ENCODE measurements around the gene NAXE.

The NAXE gene

DNA sequence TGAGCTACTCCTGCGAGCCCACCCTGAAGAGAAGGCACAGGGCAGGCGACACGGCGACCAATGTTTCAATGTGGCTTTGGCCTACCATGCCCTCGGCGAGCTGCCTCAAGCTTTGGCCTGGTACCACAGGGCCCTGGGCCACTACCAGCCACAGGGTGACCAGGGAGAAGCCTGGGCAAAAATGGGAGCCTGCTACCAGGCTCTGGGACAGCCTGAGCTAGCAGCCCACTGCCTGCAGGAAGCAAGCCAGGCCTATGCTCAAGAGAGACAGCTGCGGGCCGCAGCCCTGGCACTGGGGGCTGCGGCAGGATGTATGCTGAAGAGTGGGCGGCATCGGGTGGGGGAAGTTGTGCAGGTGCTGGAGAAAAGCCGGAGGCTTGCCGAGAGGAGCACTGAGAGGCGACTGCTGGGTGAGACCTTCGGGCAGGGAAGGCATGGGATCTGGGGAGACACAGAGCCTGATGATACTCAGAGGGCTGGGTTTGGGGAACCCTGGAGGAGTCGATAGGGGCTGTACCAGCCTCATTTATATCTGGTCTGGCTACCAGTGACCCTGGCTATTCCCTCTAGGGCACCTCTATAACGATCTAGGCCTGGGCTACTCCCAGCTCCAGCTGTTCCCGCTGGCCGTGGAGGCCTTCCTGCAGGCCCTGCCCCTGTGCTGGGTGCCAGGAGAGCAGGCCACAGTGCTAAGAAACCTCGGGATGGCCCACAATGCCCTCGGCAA, 9.8 kb upstream of the NAXE start:
- H3K9me3 ChIP-seq (ENCODE audit: control insufficient read depth, insufficient read depth, low read length) = no peaks in the 10 kb centered on the region
- no peak for TF ChIP-seq EZH2phosphoT487 (IDR thresholded peaks at IDR 0.05; ENCODE audit: borderline replicate concordance, low read length)
- TF ChIP-seq, protein P1, sequence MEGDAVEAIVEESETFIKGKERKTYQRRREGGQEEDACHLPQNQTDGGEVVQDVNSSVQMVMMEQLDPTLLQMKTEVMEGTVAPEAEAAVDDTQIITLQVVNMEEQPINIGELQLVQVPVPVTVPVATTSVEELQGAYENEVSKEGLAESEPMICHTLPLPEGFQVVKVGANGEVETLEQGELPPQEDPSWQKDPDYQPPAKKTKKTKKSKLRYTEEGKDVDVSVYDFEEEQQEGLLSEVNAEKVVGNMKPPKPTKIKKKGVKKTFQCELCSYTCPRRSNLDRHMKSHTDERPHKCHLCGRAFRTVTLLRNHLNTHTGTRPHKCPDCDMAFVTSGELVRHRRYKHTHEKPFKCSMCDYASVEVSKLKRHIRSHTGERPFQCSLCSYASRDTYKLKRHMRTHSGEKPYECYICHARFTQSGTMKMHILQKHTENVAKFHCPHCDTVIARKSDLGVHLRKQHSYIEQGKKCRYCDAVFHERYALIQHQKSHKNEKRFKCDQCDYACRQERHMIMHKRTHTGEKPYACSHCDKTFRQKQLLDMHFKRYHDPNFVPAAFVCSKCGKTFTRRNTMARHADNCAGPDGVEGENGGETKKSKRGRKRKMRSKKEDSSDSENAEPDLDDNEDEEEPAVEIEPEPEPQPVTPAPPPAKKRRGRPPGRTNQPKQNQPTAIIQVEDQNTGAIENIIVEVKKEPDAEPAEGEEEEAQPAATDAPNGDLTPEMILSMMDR (IDR thresholded peaks at IDR 0.05; ENCODE audit: low read depth, low read length, poor library complexity, severe bottlenecking) = no peak
- peak overlapping the region; percentile 15; the same call in 1 of the 2 replicates for H3K4me3 ChIP-seq (ENCODE audit: low read length)
- peak overlapping the region; percentile 39 for H3K4me2 ChIP-seq (ENCODE audit: low read length)
- H3K27me3 ChIP-seq (ENCODE audit: control insufficient read depth, low read length) = no peaks in the 10 kb centered on the region
- peaks cover 30% of the 10 kb centered on the region for H3K4me1 ChIP-seq (ENCODE audit: control insufficient read depth, low read length)
- no peaks in the 10 kb centered on the region for H4K20me1 ChIP-seq (ENCODE audit: control insufficient read depth, insufficient read depth, low read depth, low read length)
- no peaks in the 10 kb centered on the region for H3K36me3 ChIP-seq (ENCODE audit: control insufficient read depth, low read length)
- H3K27ac ChIP-seq (ENCODE audit: low read depth, low read length) = no peak overlapping the region
- H3F3A ChIP-seq (ENCODE audit: control insufficient read depth, insufficient read depth) = no peaks in the 10 kb centered on the region
- H3K79me2 ChIP-seq (ENCODE audit: control insufficient read depth, low read length) = no peaks in the 10 kb centered on the region
- no peaks in the 10 kb centered on the region for H3K9me2 ChIP-seq (replicated peaks; ENCODE audit: control insufficient read depth, low read length)

DNA sequence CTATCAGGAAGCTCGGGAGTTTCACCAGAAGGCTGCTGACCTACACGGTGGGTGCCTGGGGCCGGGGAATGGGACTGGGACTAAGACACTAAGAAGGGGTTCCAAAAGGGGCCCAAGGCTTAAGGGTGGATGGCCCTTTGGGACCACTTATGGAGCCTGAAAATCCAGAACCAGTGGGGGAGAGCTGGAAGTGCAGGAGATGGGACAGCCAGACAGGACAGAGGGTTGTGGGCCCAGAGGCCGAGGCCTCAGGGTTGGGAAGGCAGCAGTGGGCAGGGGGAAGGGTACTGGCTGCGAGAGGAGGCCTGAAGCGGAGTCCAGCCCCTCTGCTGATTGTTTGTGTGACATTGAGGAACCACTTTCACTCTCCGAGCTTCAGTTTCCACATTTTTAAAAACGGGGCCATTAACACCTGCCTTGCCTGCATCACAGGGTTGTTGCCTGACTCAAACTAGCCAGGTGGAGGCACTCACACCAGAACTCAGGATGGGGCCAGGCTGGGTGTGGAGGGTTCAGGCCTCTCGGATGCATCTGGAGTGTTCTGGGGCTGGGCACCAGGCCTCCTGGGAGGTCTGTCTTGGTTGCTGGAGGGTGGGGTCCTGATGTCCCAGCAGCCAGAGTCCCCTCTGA, 9.1 kb upstream of the NAXE start:
- no peak overlapping the region for H3K27ac ChIP-seq (ENCODE audit: low read depth, low read length)
- H3K4me2 ChIP-seq (ENCODE audit: low read length) = peak overlapping the region; percentile 39

DNA sequence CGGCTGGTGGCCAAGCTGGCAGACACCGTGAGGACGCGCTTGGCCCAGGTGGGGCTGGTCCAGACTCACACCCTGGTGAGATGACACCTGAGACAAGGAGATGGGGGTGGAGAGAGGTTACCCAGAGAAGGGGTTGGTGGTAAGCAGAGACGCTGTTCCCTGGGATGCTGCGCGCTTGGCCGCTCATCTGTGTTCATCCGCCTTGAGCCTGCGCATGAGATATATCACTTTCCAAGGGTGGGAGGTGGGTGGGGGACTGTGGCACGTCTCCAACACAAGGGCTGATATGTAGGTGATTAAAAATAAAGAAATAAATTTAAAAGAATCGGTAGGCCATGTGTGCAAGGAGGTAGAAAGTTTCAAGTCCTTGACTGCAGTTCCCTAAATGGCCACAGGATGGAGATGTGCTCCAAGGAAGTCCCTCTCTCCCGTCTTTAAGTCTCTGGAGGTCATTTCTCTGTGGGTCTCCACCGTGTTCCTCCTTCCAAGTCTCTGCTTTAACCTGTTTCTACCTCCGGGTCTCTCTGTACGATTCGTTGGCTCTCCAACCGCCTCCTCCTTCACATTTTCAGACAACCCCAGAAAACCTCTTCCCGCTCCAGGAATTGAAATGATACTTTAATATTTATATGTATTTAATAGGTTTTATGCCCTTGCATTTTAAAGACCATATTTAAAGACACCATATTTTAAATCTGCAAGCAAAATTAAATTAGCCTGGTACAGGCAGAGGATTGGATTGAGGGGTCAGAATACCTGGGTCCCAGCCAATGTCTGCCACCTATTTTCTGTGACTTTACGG, 7.6 kb upstream of the NAXE start:
- TF ChIP-seq EZH2phosphoT487 (IDR thresholded peaks at IDR 0.05; ENCODE audit: borderline replicate concordance, low read length) = no peak
- TF ChIP-seq, protein P1 (IDR thresholded peaks at IDR 0.05; ENCODE audit: low read depth, low read length, poor library complexity, severe bottlenecking) = peak; percentile 64
- Histone ChIP-seq H3K79me2 (ENCODE audit: control insufficient read depth, low read length) (no peaks in the 10 kb centered on the region), H3K27me3 (ENCODE audit: control insufficient read depth, low read length) (no peaks in the 10 kb centered on the region), H3K4me1 (ENCODE audit: control insufficient read depth, low read length) (peaks cover 30% of the 10 kb centered on the region), H3K27ac (ENCODE audit: low read depth, low read length) (no peak overlapping the region), H3K9me2 (replicated peaks; ENCODE audit: control insufficient read depth, low read length) (no peaks in the 10 kb centered on the region), H4K20me1 (ENCODE audit: control insufficient read depth, insufficient read depth, low read depth, low read length) (no peaks in the 10 kb centered on the region), H3K4me2 (ENCODE audit: low read length) (0 out of 2 replicates have a peak overlapping the region, but pooled peaks have one; percentile 26), H3F3A (ENCODE audit: control insufficient read depth, insufficient read depth) (0 out of 2 replicates have a peak, but pooled peaks cover 2% of the 10 kb centered on the region), H3K36me3 (ENCODE audit: control insufficient read depth, low read length) (no peaks in the 10 kb centered on the region), H3K4me3 (ENCODE audit: low read length) (no peak overlapping the region), H3K9me3 (ENCODE audit: control insufficient read depth, insufficient read depth, low read length) (no peaks in the 10 kb centered on the region)

More for the DNA sequence above, 9.1 kb upstream of the NAXE start:
- Histone ChIP-seq H3K4me1 (ENCODE audit: control insufficient read depth, low read length) (peaks cover 30% of the 10 kb centered on the region), H3F3A (ENCODE audit: control insufficient read depth, insufficient read depth) (no peaks in the 10 kb centered on the region), H3K9me3 (ENCODE audit: control insufficient read depth, insufficient read depth, low read length) (no peaks in the 10 kb centered on the region), H3K79me2 (ENCODE audit: control insufficient read depth, low read length) (no peaks in the 10 kb centered on the region), H3K9me2 (replicated peaks; ENCODE audit: control insufficient read depth, low read length) (no peaks in the 10 kb centered on the region), H3K27me3 (ENCODE audit: control insufficient read depth, low read length) (no peaks in the 10 kb centered on the region), H4K20me1 (ENCODE audit: control insufficient read depth, insufficient read depth, low read depth, low read length) (no peaks in the 10 kb centered on the region), H3K36me3 (ENCODE audit: control insufficient read depth, low read length) (no peaks in the 10 kb centered on the region), H3K4me3 (ENCODE audit: low read length) (peak overlapping the region; percentile 15; the same call in 1 of the 2 replicates)
- no peak for TF ChIP-seq EZH2phosphoT487 (IDR thresholded peaks at IDR 0.05; ENCODE audit: borderline replicate concordance, low read length)
- TF ChIP-seq, protein P1 (IDR thresholded peaks at IDR 0.05; ENCODE audit: low read depth, low read length, poor library complexity, severe bottlenecking) = no peak

Data from DOHH2 (cell line).